ENCODE results near the gene STX8.

STX8 gene

GRCh38 chr17:9445424-9445823 is 130.2 kb downstream of the STX8 start:
- peaks cover 5% of the 10 kb centered on the region; the same call in 1 of the 2 replicates for H3K4me1 ChIP-seq (ENCODE audit: control insufficient read depth, insufficient read depth, low read length)
- H3K9me3 ChIP-seq (ENCODE audit: control insufficient read depth, insufficient read depth, low read depth, low read length), result no peaks in the 10 kb centered on the region
- H3K9ac ChIP-seq (ENCODE audit: low read length), result no peak overlapping the region
- H3K4me3 ChIP-seq (ENCODE audit: low read depth, low read length), result no peak overlapping the region
- no peaks in the 10 kb centered on the region for H3K27me3 ChIP-seq (ENCODE audit: control insufficient read depth, insufficient read depth, low read length)
- H3K36me3 ChIP-seq (ENCODE audit: control insufficient read depth, insufficient read depth, low read length), result no peaks in the 10 kb centered on the region
- H3K27ac ChIP-seq (ENCODE audit: low read depth, low read length), result no peak overlapping the region

DNA sequence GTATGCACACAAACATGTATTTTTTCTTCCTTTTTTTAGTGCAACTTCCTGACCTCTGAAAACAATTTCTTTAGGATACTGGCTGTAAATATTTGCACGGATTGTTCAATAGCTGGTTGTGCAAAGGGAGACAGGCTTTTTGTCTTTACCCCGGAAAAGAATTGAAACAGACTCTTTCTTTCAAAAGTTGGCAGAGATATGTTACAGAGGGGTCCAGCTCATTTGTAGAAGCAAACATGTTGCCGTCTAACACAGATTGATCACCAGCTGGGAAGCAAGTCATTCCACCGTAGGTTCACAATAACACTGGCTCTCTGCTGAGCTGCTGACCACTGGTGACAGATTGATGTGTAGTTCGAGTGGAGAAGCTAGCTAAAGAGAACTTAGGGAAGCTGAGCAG is 130.9 kb downstream of the STX8 start:
- no peak overlapping the region for H3K9ac ChIP-seq (ENCODE audit: low read length)
- peaks cover 5% of the 10 kb centered on the region; the same call in 1 of the 2 replicates for H3K4me1 ChIP-seq (ENCODE audit: control insufficient read depth, insufficient read depth, low read length)
- no peaks in the 10 kb centered on the region for H3K27me3 ChIP-seq (ENCODE audit: control insufficient read depth, insufficient read depth, low read length)
- no peak overlapping the region for H3K4me3 ChIP-seq (ENCODE audit: low read depth, low read length)
- H3K36me3 ChIP-seq (ENCODE audit: control insufficient read depth, insufficient read depth, low read length), result no peaks in the 10 kb centered on the region
- H3K9me3 ChIP-seq (ENCODE audit: control insufficient read depth, insufficient read depth, low read depth, low read length), result no peaks in the 10 kb centered on the region
- no peak overlapping the region for H3K27ac ChIP-seq (ENCODE audit: low read depth, low read length)

DNA sequence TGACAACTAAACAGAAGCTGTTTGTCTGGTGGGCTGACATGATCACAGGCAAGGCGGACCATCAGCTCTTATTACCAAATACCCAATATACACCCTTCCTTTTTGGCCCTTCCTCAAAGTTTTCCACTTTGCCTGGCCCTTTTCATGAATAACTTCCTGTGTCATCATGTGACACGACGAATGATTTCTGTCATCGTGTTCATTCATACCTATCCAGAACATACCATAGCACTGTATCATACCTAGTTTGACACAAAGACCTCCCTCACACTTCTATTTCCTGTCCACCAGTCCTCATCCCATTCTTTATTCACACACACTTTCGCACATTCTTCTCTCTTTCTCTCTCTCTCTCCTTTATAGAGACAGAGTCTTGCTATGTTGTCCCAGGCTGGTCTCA is 131.8 kb downstream of the STX8 start:
- Histone ChIP-seq H3K4me1 (ENCODE audit: control insufficient read depth, insufficient read depth, low read length) (peaks cover 5% of the 10 kb centered on the region; the same call in 1 of the 2 replicates), H3K4me3 (ENCODE audit: low read depth, low read length) (no peak overlapping the region), H3K9ac (ENCODE audit: low read length) (no peak overlapping the region), H3K27me3 (ENCODE audit: control insufficient read depth, insufficient read depth, low read length) (no peaks in the 10 kb centered on the region), H3K27ac (ENCODE audit: low read depth, low read length) (no peak overlapping the region), H3K9me3 (ENCODE audit: control insufficient read depth, insufficient read depth, low read depth, low read length) (no peaks in the 10 kb centered on the region), H3K36me3 (ENCODE audit: control insufficient read depth, insufficient read depth, low read length) (no peaks in the 10 kb centered on the region)

GRCh38 chr17:9439851-9440250 is 135.8 kb downstream of the STX8 start:
- no peak overlapping the region for H3K27ac ChIP-seq (ENCODE audit: low read depth, low read length)
- H3K4me3 ChIP-seq (ENCODE audit: low read depth, low read length), result no peak overlapping the region
- H3K27me3 ChIP-seq (ENCODE audit: control insufficient read depth, insufficient read depth, low read length), result no peaks in the 10 kb centered on the region
- H3K9ac ChIP-seq (ENCODE audit: low read length), result no peak overlapping the region
- H3K4me1 ChIP-seq (ENCODE audit: control insufficient read depth, insufficient read depth, low read length), result peaks cover 2% of the 10 kb centered on the region; the same call in 1 of the 2 replicates
- no peaks in the 10 kb centered on the region for H3K36me3 ChIP-seq (ENCODE audit: control insufficient read depth, insufficient read depth, low read length)
- H3K9me3 ChIP-seq (ENCODE audit: control insufficient read depth, insufficient read depth, low read depth, low read length), result no peaks in the 10 kb centered on the region

DNA sequence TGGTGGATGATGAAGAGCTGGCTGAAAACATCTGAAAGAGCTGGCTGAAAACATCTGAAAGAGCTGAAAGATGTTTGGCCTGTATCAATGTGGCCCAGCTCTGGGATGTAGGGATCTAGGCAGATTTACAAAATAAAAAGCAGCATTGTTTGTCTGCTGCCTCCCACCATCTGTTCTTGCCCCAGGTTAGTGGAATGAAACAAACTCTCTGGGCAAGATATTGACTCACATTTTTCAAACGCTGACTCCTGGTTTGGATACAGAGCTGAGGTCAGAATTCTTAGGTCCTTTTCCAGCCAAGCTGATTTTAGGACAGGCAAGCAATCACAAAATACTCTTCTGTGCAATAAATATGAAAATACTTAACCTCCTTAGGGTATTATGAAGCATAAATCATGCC is 139.0 kb downstream of the STX8 start:
- no peaks in the 10 kb centered on the region for H3K27me3 ChIP-seq (ENCODE audit: control insufficient read depth, insufficient read depth, low read length)
- H3K9me3 ChIP-seq (ENCODE audit: control insufficient read depth, insufficient read depth, low read depth, low read length), result no peaks in the 10 kb centered on the region
- H3K4me1 ChIP-seq (ENCODE audit: control insufficient read depth, insufficient read depth, low read length), result no peaks in the 10 kb centered on the region; the same call in 1 of the 2 replicates
- no peaks in the 10 kb centered on the region for H3K36me3 ChIP-seq (ENCODE audit: control insufficient read depth, insufficient read depth, low read length)
- no peak overlapping the region for H3K27ac ChIP-seq (ENCODE audit: low read depth, low read length)
- H3K4me3 ChIP-seq (ENCODE audit: low read depth, low read length), result no peak overlapping the region
- H3K9ac ChIP-seq (ENCODE audit: low read length), result no peak overlapping the region

- H3K9ac ChIP-seq (ENCODE audit: low read length), result no peak overlapping the region
- no peaks in the 10 kb centered on the region for H3K36me3 ChIP-seq (ENCODE audit: control insufficient read depth, insufficient read depth, low read length)
- no peaks in the 10 kb centered on the region for H3K9me3 ChIP-seq (ENCODE audit: control insufficient read depth, insufficient read depth, low read depth, low read length)
- H3K4me1 ChIP-seq (ENCODE audit: control insufficient read depth, insufficient read depth, low read length), result no peaks in the 10 kb centered on the region; the same call in 1 of the 2 replicates
- H3K27me3 ChIP-seq (ENCODE audit: control insufficient read depth, insufficient read depth, low read length), result no peaks in the 10 kb centered on the region
- no peak overlapping the region for H3K27ac ChIP-seq (ENCODE audit: low read depth, low read length)
- no peak overlapping the region for H3K4me3 ChIP-seq (ENCODE audit: low read depth, low read length)
These were observed 140.5 kb downstream of the STX8 start for GRCh38 chr17:9435165-9435564.

GRCh38 chr17:9434642-9435057 is 141.0 kb downstream of the STX8 start:
- H3K4me3 ChIP-seq (ENCODE audit: low read depth, low read length), result no peak overlapping the region
- H3K27ac ChIP-seq (ENCODE audit: low read depth, low read length), result no peak overlapping the region
- no peak overlapping the region for H3K9ac ChIP-seq (ENCODE audit: low read length)
- H3K27me3 ChIP-seq (ENCODE audit: control insufficient read depth, insufficient read depth, low read length), result no peaks in the 10 kb centered on the region
- no peaks in the 10 kb centered on the region; the same call in 1 of the 2 replicates for H3K4me1 ChIP-seq (ENCODE audit: control insufficient read depth, insufficient read depth, low read length)
- no peaks in the 10 kb centered on the region for H3K36me3 ChIP-seq (ENCODE audit: control insufficient read depth, insufficient read depth, low read length)
- H3K9me3 ChIP-seq (ENCODE audit: control insufficient read depth, insufficient read depth, low read depth, low read length), result no peaks in the 10 kb centered on the region

- H3K36me3 ChIP-seq (ENCODE audit: control insufficient read depth, insufficient read depth, low read length), result no peaks in the 10 kb centered on the region
- no peak overlapping the region for H3K9ac ChIP-seq (ENCODE audit: low read length)
- H3K4me3 ChIP-seq (ENCODE audit: low read depth, low read length), result no peak overlapping the region
- H3K9me3 ChIP-seq (ENCODE audit: control insufficient read depth, insufficient read depth, low read depth, low read length), result no peaks in the 10 kb centered on the region
- H3K27me3 ChIP-seq (ENCODE audit: control insufficient read depth, insufficient read depth, low read length), result no peaks in the 10 kb centered on the region
- no peak overlapping the region for H3K27ac ChIP-seq (ENCODE audit: low read depth, low read length)
- no peaks in the 10 kb centered on the region; the same call in 1 of the 2 replicates for H3K4me1 ChIP-seq (ENCODE audit: control insufficient read depth, insufficient read depth, low read length)
These were observed 142.6 kb downstream of the STX8 start for GRCh38 chr17:9432934-9433421.

DNA sequence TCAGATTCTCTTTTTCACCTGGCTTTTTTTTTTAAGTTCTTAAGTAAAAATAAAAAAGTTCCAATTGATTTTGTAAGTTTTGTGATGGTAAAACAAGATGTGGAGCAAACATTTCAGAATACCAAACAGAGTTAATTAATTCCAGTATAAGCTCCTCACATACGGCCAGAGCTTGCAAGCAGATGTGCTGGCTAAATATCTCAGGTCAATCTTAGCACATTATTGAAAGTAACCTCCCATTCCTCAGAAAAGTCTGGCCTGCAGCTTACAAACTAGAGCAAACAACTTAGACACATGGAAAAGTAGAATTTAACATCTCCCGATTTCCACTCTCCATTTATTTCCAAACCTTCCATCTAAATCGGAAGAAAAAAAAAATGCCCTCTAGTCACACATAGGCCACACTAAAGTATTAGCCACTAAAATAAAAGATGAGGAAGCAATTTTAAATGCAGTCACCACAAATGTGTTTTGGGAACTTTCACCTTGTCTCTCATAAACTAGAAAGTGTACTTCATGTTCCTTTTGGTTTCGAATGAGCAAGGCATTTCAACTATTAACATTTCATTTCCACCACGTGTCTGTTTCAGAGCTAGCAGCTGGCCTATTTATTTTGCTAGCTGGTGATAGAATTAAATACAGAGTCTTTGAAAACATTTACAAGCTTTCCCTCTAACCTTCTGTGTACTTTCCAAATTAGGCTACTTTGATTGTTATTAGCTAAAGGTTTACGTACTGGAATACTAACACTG is 143.3 kb downstream of the STX8 start:
- H3K27ac ChIP-seq (ENCODE audit: low read depth, low read length), result no peak overlapping the region
- no peaks in the 10 kb centered on the region for H3K9me3 ChIP-seq (ENCODE audit: control insufficient read depth, insufficient read depth, low read depth, low read length)
- no peaks in the 10 kb centered on the region for H3K27me3 ChIP-seq (ENCODE audit: control insufficient read depth, insufficient read depth, low read length)
- H3K9ac ChIP-seq (ENCODE audit: low read length), result no peak overlapping the region
- no peak overlapping the region for H3K4me3 ChIP-seq (ENCODE audit: low read depth, low read length)
- H3K36me3 ChIP-seq (ENCODE audit: control insufficient read depth, insufficient read depth, low read length), result no peaks in the 10 kb centered on the region
- no peaks in the 10 kb centered on the region; the same call in 1 of the 2 replicates for H3K4me1 ChIP-seq (ENCODE audit: control insufficient read depth, insufficient read depth, low read length)

GRCh38 chr17:9431620-9432019 is 144.0 kb downstream of the STX8 start:
- no peak overlapping the region for H3K27ac ChIP-seq (ENCODE audit: low read depth, low read length)

DNA sequence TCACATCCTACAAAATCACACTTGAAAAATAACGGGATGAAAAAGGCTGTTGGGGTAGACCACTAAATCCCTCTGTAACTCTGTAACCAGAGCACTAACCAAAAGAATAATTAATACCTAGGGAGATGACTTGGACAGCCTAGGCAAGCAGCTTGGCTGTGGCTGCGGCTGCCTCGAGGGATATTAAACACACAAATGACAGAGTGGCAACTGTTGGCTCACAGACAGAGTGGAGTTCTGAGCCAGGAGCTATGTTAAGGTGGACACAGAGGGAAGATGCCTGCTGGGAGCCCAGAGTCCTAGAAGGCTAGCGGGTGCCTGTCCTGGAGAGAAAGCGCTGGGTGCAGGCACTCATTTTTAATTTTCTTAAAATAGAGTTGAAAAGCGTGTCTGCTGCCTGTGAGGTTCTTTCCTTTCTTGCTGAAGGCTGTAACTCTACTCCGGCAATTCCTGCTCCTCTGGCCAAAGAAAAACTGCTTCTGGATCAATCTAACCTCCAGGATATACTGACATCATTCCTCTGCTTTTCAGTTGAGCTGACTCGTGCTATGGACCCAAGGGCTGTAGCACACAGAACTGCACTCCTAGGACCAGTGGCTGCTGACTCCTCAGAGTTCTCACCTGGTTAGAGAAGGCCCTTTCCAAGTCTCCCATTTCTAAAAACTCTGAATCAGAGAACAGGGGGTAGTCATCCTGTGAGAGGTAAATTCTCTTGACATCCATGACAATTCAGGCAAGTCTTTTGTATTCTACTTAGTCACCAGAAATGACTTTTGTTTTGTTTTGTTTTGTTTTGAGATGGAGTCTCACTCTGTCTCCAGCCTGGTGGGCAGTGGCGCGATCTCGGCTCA is 147.9 kb downstream of the STX8 start:
- Histone ChIP-seq H3K4me3 (ENCODE audit: low read depth, low read length) (no peak overlapping the region), H3K36me3 (ENCODE audit: control insufficient read depth, insufficient read depth, low read length) (no peaks in the 10 kb centered on the region), H3K9me3 (ENCODE audit: control insufficient read depth, insufficient read depth, low read depth, low read length) (no peaks in the 10 kb centered on the region), H3K27ac (ENCODE audit: low read depth, low read length) (no peak overlapping the region), H3K4me1 (ENCODE audit: control insufficient read depth, insufficient read depth, low read length) (peaks cover 9% of the 10 kb centered on the region), H3K27me3 (ENCODE audit: control insufficient read depth, insufficient read depth, low read length) (no peaks in the 10 kb centered on the region), H3K9ac (ENCODE audit: low read length) (no peak overlapping the region)

More at GRCh38 chr17:9431620-9432019, 144.0 kb downstream of the STX8 start:
- no peaks in the 10 kb centered on the region for H3K27me3 ChIP-seq (ENCODE audit: control insufficient read depth, insufficient read depth, low read length)
- H3K4me3 ChIP-seq (ENCODE audit: low read depth, low read length), result no peak overlapping the region
- no peaks in the 10 kb centered on the region; the same call in 1 of the 2 replicates for H3K4me1 ChIP-seq (ENCODE audit: control insufficient read depth, insufficient read depth, low read length)
- no peaks in the 10 kb centered on the region for H3K9me3 ChIP-seq (ENCODE audit: control insufficient read depth, insufficient read depth, low read depth, low read length)
- no peaks in the 10 kb centered on the region for H3K36me3 ChIP-seq (ENCODE audit: control insufficient read depth, insufficient read depth, low read length)
- H3K9ac ChIP-seq (ENCODE audit: low read length), result no peak overlapping the region

All from HUES6 (cell line).